AG08396 (cell line): ENCODE results near the gene CCNY.

ENCODE experiments used
- DNase-seq: peaks from one replicate; pipeline ENCODE4 v3.0.0; 2012; ENCODE audit warnings: low spot score, mixed read lengths

The CCNY gene

GRCh38 chr10:35331894-35332640 is 4.2 kb upstream of the CCNY start:
- peak; percentile 73 for DNase-seq

GRCh38 chr10:35334297-35334696 is 2.0 kb upstream of the CCNY start:
- no peak for DNase-seq

- no peak for DNase-seq
These were observed 901 bp upstream of the CCNY start for GRCh38 chr10:35335133-35336083.

- peak; percentile 64 for DNase-seq
These were observed 863 bp downstream of the CCNY start for GRCh38 chr10:35336921-35337823.

- no peak for DNase-seq
These were observed 3.6 kb downstream of the CCNY start for GRCh38 chr10:35339942-35340341.

GRCh38 chr10:35340975-35341374 is 4.7 kb downstream of the CCNY start:
- DNase-seq, result no peak

GRCh38 chr10:35341521-35341920 is 5.2 kb downstream of the CCNY start:
- no peak for DNase-seq

GRCh38 chr10:35342183-35342753 is 6.0 kb downstream of the CCNY start:
- no peak for DNase-seq

- no peak for DNase-seq
These were observed 7.4 kb downstream of the CCNY start for GRCh38 chr10:35343739-35344138.

GRCh38 chr10:35345383-35345742 is 9.1 kb downstream of the CCNY start:
- no peak for DNase-seq

- no peak for DNase-seq
These were observed 9.9 kb downstream of the CCNY start for GRCh38 chr10:35346248-35346647.

GRCh38 chr10:35347121-35347562 is 10.8 kb downstream of the CCNY start:
- no peak for DNase-seq

GRCh38 chr10:35347899-35348608 is 11.7 kb downstream of the CCNY start:
- no peak for DNase-seq

- no peak for DNase-seq
These were observed 12.5 kb downstream of the CCNY start for GRCh38 chr10:35348609-35349388.

GRCh38 chr10:35349389-35349915 is 13.1 kb downstream of the CCNY start:
- DNase-seq, result no peak

- no peak for DNase-seq
These were observed 14.7 kb downstream of the CCNY start for GRCh38 chr10:35351021-35351420.

- DNase-seq, result no peak
These were observed 15.8 kb downstream of the CCNY start for GRCh38 chr10:35352097-35352496.

GRCh38 chr10:35352512-35352911 is 16.2 kb downstream of the CCNY start:
- no peak for DNase-seq

- DNase-seq, result no peak
These were observed 17.1 kb downstream of the CCNY start for GRCh38 chr10:35353395-35353794.

- DNase-seq, result no peak
These were observed 17.5 kb downstream of the CCNY start for GRCh38 chr10:35353805-35354204.
